Chondrocyte (in vitro differentiated cells): ENCODE data around the gene SERPINH1. TPM values are rescaled to one million over a fixed set of nuclear protein-coding genes. Genes with fewer than 3 reads are reported as not detected.

Experiments used
- DNase-seq: peaks from one replicate; pipeline ENCODE4 v3.0.0; 2021; ENCODE audit warnings: mixed read lengths, low spot score
- H3K27ac Mint-ChIP-seq: one replicate; pipeline ENCODE4 v1.8.0; 2021; ENCODE audit warnings: mild to moderate bottlenecking, moderate library complexity, mixed read lengths; ENCODE audit not compliant: unreplicated experiment
- H3K27me3 Mint-ChIP-seq: 2 replicates; pipeline ENCODE4 v1.8.0; 2021; ENCODE audit warnings: low read depth, mixed read lengths
- H3K36me3 Mint-ChIP-seq: 2 replicates; pipeline ENCODE4 v1.8.0; 2021; ENCODE audit warnings: low read depth, mixed read lengths
- H3K4me1 Mint-ChIP-seq: 2 replicates; pipeline ENCODE4 v1.8.0; 2021; ENCODE audit warnings: low read depth, mild to moderate bottlenecking, mixed read lengths
- H3K4me3 Mint-ChIP-seq: one replicate; pipeline ENCODE4 v1.8.0; 2021; ENCODE audit warnings: mild to moderate bottlenecking, moderate library complexity, mixed read lengths; ENCODE audit not compliant: unreplicated experiment
- H3K9me3 Mint-ChIP-seq: 2 replicates; pipeline ENCODE4 v1.8.0; 2021; ENCODE audit warnings: low read depth, mixed read lengths
- CTCF ChIP-seq: fragments of 200-600 bp; sonication (generic); IDR thresholded peaks from 2 replicates; pipeline ENCODE4 v1.5.0; 2021; ENCODE audit warnings: antibody characterized with exemption, mild to moderate bottlenecking, moderate library complexity
- total RNA-seq: library from RNA; stranded (reverse); gene quantifications from 3 replicates; pipeline ENCODE4 v1.2.1, GENCODE V29; 2021

SERPINH1 gene
- total RNA-seq, 1 donor from 2014 or later, result 1,204 TPM

- Mint-ChIP-seq H3K36me3 (peaks cover 2% of the 10 kb centered on the region), H3K27me3 (no peaks in the 10 kb centered on the region), H3K27ac (no peak overlapping the region), H3K4me3 (no peak overlapping the region), H3K4me1 (no peaks in the 10 kb centered on the region), H3K9me3 (no peaks in the 10 kb centered on the region)
- TF ChIP-seq CTCF, result no peak
- no peak for DNase-seq
These were observed 43.9 kb upstream of the SERPINH1 start for GRCh38 chr11:75518204-75518549.

DNA sequence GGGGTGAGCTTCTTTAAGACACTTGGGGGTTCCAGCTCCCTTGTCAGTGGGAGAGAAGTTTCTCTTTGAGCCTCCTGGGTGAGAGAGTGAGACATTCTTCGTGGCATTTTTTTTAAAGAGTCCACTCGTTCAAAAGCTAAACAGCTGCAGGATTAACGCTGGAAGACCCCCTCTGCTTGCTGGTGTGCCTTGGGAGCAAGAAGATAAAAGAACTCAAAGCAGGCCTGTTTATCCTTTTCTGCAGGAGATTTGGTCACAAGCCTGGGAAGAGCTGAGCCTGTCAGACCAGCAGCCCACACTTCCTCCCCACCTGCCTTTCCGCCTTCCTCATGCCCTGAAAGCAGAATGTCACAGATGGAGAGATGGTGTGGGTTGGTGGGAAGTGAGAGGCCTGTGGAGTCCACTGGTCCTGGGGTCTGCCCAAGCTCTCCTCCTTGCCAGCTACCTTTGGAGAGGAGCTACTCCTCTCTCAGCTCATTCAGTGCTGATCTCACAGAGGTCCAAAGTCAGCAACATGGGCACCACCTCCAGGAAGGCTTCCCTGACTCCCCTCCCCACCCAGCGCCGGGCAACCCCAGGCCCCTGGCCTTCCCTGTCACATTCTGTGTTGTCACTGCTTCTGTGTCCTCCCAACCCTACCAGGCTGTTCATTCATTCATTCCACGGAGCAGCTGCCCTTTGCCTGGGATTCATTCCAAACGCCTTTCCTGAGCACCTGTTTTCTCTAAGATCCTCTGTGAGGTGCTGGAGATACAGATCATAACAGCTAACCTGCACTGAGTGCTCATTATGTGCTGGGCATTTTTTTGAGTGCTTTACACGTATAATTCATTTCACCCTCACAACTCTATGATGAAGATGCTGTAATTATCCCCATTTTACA lies 43.0 kb upstream of the SERPINH1 start:
- no peaks in the 10 kb centered on the region for H3K9me3 Mint-ChIP-seq

DNA sequence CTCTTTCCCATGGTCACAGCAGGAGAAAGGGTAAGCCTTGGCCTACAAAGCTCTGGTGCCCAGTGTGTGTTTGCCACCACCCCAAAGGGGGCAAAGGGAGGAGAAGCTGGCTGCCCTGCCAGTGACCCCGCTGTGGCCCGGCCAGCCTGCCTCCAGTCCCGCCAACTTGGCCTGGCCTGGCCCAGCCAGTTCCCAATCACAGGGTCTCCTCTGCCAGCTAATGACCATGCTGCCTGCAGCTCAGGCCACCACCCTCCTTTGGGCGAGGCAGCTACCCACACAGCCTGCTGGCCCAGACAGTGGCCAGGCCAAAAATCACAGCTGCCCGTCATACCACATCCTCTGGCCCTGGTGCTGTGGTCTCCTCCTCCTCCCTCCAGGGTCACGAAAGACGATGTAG lies 41.4 kb upstream of the SERPINH1 start:
- Mint-ChIP-seq H3K27ac (no peak overlapping the region), H3K9me3 (no peaks in the 10 kb centered on the region), H3K4me3 (no peak overlapping the region), H3K36me3 (peaks cover 2% of the 10 kb centered on the region), H3K4me1 (peaks cover 8% of the 10 kb centered on the region), H3K27me3 (no peaks in the 10 kb centered on the region)
- DNase-seq, result no peak
- no peak for TF ChIP-seq CTCF

More for the DNA sequence above, 43.0 kb upstream of the SERPINH1 start:
- DNase-seq, result no peak
- Mint-ChIP-seq H3K4me1 (no peaks in the 10 kb centered on the region), H3K36me3 (peaks cover 2% of the 10 kb centered on the region), H3K4me3 (no peak overlapping the region), H3K27ac (no peak overlapping the region), H3K27me3 (no peaks in the 10 kb centered on the region)
- no peak for TF ChIP-seq CTCF

- TF ChIP-seq CTCF, result no peak
- H3K9me3 Mint-ChIP-seq, result no peaks in the 10 kb centered on the region
- H3K4me1 Mint-ChIP-seq, result peaks cover 16% of the 10 kb centered on the region
- H3K27ac Mint-ChIP-seq, result no peak overlapping the region
- no peak for DNase-seq
- H3K27me3 Mint-ChIP-seq, result no peaks in the 10 kb centered on the region
- no peaks in the 10 kb centered on the region for H3K36me3 Mint-ChIP-seq
- no peak overlapping the region for H3K4me3 Mint-ChIP-seq
These were observed 39.6 kb upstream of the SERPINH1 start for GRCh38 chr11:75522286-75523044.

- no peak overlapping the region for H3K27ac Mint-ChIP-seq
- no peak overlapping the region for H3K4me3 Mint-ChIP-seq
- TF ChIP-seq CTCF, result no peak
- H3K4me1 Mint-ChIP-seq, result peaks cover 16% of the 10 kb centered on the region
- H3K9me3 Mint-ChIP-seq, result no peaks in the 10 kb centered on the region
- H3K36me3 Mint-ChIP-seq, result no peaks in the 10 kb centered on the region
- no peak for DNase-seq
- no peaks in the 10 kb centered on the region for H3K27me3 Mint-ChIP-seq
These were observed 38.9 kb upstream of the SERPINH1 start for GRCh38 chr11:75523189-75523588.
